ENCODE data around the gene DLGAP1. TPM values are rescaled to one million over a fixed set of nuclear protein-coding genes. Genes with fewer than 3 reads are reported as not detected.

DLGAP1 gene
- total RNA-seq, 3 donors from 2014 or later (not counting 1 experiment from before 2014, with no cell fraction given), result not detected

- no peak overlapping the region for H3K4me3 Mint-ChIP-seq
- ATAC-seq (no peak), DNase-seq (no peak)
- H3K27ac Mint-ChIP-seq, result no peak overlapping the region
- H3K36me3 Mint-ChIP-seq, result no peaks in the 10 kb centered on the region
- Histone ChIP-seq H3K4me1 (ENCODE audit: control insufficient read depth, insufficient read depth, low read length) (peaks cover 3% of the 10 kb centered on the region), H3K36me3 (ENCODE audit: control insufficient read depth, insufficient read depth, low read length) (no peaks in the 10 kb centered on the region), H3K4me3 (ENCODE audit: low read length) (no peak overlapping the region), H3K27ac (ENCODE audit: low read length) (no peak overlapping the region), H3K9me3 (ENCODE audit: control insufficient read depth, insufficient read depth, low read length) (no peaks in the 10 kb centered on the region), H3K27me3 (ENCODE audit: control insufficient read depth, insufficient read depth, low read length) (no peaks in the 10 kb centered on the region)
- H3K4me1 Mint-ChIP-seq, result peaks cover 6 to 8% of the 10 kb centered on the region in 2 donors
- intact Hi-C loops (cut with micrococcal nuclease), result no loop called here
- no peak for TF ChIP-seq CTCF (IDR thresholded peaks at IDR 0.05)
- 92% methylated on average over 17 of the region's 18 CpGs for WGBS (ENCODE audit: insufficient coverage)
- H3K27me3 Mint-ChIP-seq (ENCODE audit: low read depth in 2 of 2), result peaks cover 0 to 6% of the 10 kb centered on the region in 2 donors
- H3K9me3 Mint-ChIP-seq, result no peaks in the 10 kb centered on the region
Observed at GRCh38 chr18:3620146-3621119, 834.7 kb downstream of the DLGAP1 start.

GRCh38 chr18:3619746-3620145, 835.4 kb downstream of the DLGAP1 start:
- intact Hi-C loops (cut with micrococcal nuclease), result no loop called here
- ATAC-seq (no peak), DNase-seq (no peak)
- no peaks in the 10 kb centered on the region for H3K27me3 ChIP-seq (ENCODE audit: control insufficient read depth, insufficient read depth, low read length)
- H3K4me3 Mint-ChIP-seq, result no peak overlapping the region
- no peak overlapping the region for H3K4me3 ChIP-seq (ENCODE audit: low read length)
- peaks cover 3% of the 10 kb centered on the region for H3K4me1 ChIP-seq (ENCODE audit: control insufficient read depth, insufficient read depth, low read length)
- H3K9me3 Mint-ChIP-seq, result no peaks in the 10 kb centered on the region
- peaks cover 0 to 3% of the 10 kb centered on the region in 2 donors for H3K27me3 Mint-ChIP-seq (ENCODE audit: low read depth in 2 of 2)
- H3K9me3 ChIP-seq (ENCODE audit: control insufficient read depth, insufficient read depth, low read length), result no peaks in the 10 kb centered on the region
- H3K27ac ChIP-seq (ENCODE audit: low read length), result no peak overlapping the region
- no peaks in the 10 kb centered on the region for H3K36me3 ChIP-seq (ENCODE audit: control insufficient read depth, insufficient read depth, low read length)
- no peak overlapping the region for H3K27ac Mint-ChIP-seq
- TF ChIP-seq CTCF (IDR thresholded peaks at IDR 0.05), result no peak
- 95% methylated on average over 2 of the region's 4 CpGs for whole genome bisulfite sequencing (ENCODE audit: insufficient coverage)
- no peaks in the 10 kb centered on the region for H3K36me3 Mint-ChIP-seq
- peaks cover 2 to 4% of the 10 kb centered on the region in 2 donors for H3K4me1 Mint-ChIP-seq

GRCh38 chr18:3619222-3619621, 835.9 kb downstream of the DLGAP1 start:
- H3K27me3 ChIP-seq (ENCODE audit: control insufficient read depth, insufficient read depth, low read length), result no peaks in the 10 kb centered on the region
- Mint-ChIP-seq H3K36me3 (no peaks in the 10 kb centered on the region), H3K9me3 (no peaks in the 10 kb centered on the region), H3K27me3 (ENCODE audit: low read depth in 2 of 2) (peaks cover 0 to 2% of the 10 kb centered on the region in 2 donors), H3K4me1 (no peaks in the 10 kb centered on the region), H3K27ac (no peak overlapping the region), H3K4me3 (no peak overlapping the region)
- DNase-seq (no peak), ATAC-seq (no peak)
- no peaks in the 10 kb centered on the region for H3K36me3 ChIP-seq (ENCODE audit: control insufficient read depth, insufficient read depth, low read length)
- H3K4me3 ChIP-seq (ENCODE audit: low read length), result no peak overlapping the region
- intact Hi-C loops (cut with micrococcal nuclease), result no loop called here
- peaks cover 1% of the 10 kb centered on the region for H3K4me1 ChIP-seq (ENCODE audit: control insufficient read depth, insufficient read depth, low read length)
- no peaks in the 10 kb centered on the region for H3K9me3 ChIP-seq (ENCODE audit: control insufficient read depth, insufficient read depth, low read length)
- no peak for TF ChIP-seq CTCF (IDR thresholded peaks at IDR 0.05)
- 90% methylated on average over 3 of the region's 3 CpGs for WGBS (ENCODE audit: insufficient coverage)
- H3K27ac ChIP-seq (ENCODE audit: low read length), result no peak overlapping the region
